ENCODE results near the gene POLA1. TPM values are rescaled to one million over a fixed set of nuclear protein-coding genes. Genes with fewer than 3 reads are reported as not detected.

The POLA1 gene
- total RNA-seq, 4 donors from 2014 or later, result 1.2 to 9.1 (median 5.4) TPM

- intact Hi-C loops (cut with DNase I; ENCODE audit: low total_unique reads) (no loop called here), in situ Hi-C loops (cut with MboI; ENCODE audit: low pct_ligation_motif_present in 1 of 4, low pct_unique_long_range_greater_than_20kb in 1 of 4, low sequenced_read_pairs in 3 of 4) (no loop called here)
- TF ChIP-seq CTCF (IDR thresholded peaks at IDR 0.05), result no peak
- no peak for TF ChIP-seq EP300 (IDR thresholded peaks at IDR 0.05; ENCODE audit: low read depth)
- no peak for TF ChIP-seq POLR2AphosphoS5 (IDR thresholded peaks at IDR 0.05)
- TF ChIP-seq POLR2A (IDR thresholded peaks at IDR 0.05), result no peak
- Histone ChIP-seq H3K4me1 (no peaks in the 10 kb centered on the region), H3K4me3 (no peak overlapping the region), H3K27me3 (no peaks in the 10 kb centered on the region), H3K27ac (no peak overlapping the region), H3K9me3 (no peaks in the 10 kb centered on the region), H3K36me3 (no peaks in the 10 kb centered on the region)
- WGBS, 2 donors (ENCODE audit: low coverage in 1 of 2), result 71 to 89% methylated on average over 3 of the region's 3 CpGs
- no peak for DNase-seq
Observed at GRCh38 chrX:24870143-24870542, 176.4 kb downstream of the POLA1 start.

- in situ Hi-C loops (cut with MboI; ENCODE audit: low pct_ligation_motif_present in 1 of 4, low pct_unique_long_range_greater_than_20kb in 1 of 4, low sequenced_read_pairs in 3 of 4), result no loop called here
- Histone ChIP-seq H3K9me3 (no peaks in the 10 kb centered on the region), H3K4me1 (no peaks in the 10 kb centered on the region), H3K27ac (no peak overlapping the region), H3K4me3 (no peak overlapping the region), H3K27me3 (no peaks in the 10 kb centered on the region), H3K36me3 (no peaks in the 10 kb centered on the region)
- 58% methylated on average over 7 of the region's 7 CpGs; no CpG with 5 or more reads in 1 of the 2 donors for WGBS, 2 donors (ENCODE audit: low coverage in 1 of 2)
- intact Hi-C loops (cut with DNase I; ENCODE audit: low total_unique reads), result no loop called here
- DNase-seq, result no peak
- TF ChIP-seq POLR2AphosphoS5 (IDR thresholded peaks at IDR 0.05) (no peak), CTCF (IDR thresholded peaks at IDR 0.05) (no peak), POLR2A (IDR thresholded peaks at IDR 0.05) (no peak), EP300 (IDR thresholded peaks at IDR 0.05; ENCODE audit: low read depth) (no peak)
Observed at GRCh38 chrX:24874604-24875247, 181.0 kb downstream of the POLA1 start.

- intact Hi-C loops (cut with DNase I; ENCODE audit: low total_unique reads) (no loop called here), in situ Hi-C loops (cut with MboI; ENCODE audit: low pct_ligation_motif_present in 1 of 4, low pct_unique_long_range_greater_than_20kb in 1 of 4, low sequenced_read_pairs in 3 of 4) (no loop called here)
- H3K4me1 ChIP-seq, result no peaks in the 10 kb centered on the region
- 64 to 92% methylated on average over 2 to 9 of the region's 9 CpGs for WGBS, 2 donors (ENCODE audit: low coverage in 1 of 2)
- H3K36me3 ChIP-seq, result no peaks in the 10 kb centered on the region
- H3K27ac ChIP-seq, result no peak overlapping the region
- TF ChIP-seq POLR2A (IDR thresholded peaks at IDR 0.05), result no peak
- no peak for TF ChIP-seq POLR2AphosphoS5 (IDR thresholded peaks at IDR 0.05)
- no peak for TF ChIP-seq EP300 (IDR thresholded peaks at IDR 0.05; ENCODE audit: low read depth)
- no peak for TF ChIP-seq CTCF (IDR thresholded peaks at IDR 0.05)
- no peaks in the 10 kb centered on the region for H3K9me3 ChIP-seq
- H3K27me3 ChIP-seq, result no peaks in the 10 kb centered on the region
- H3K4me3 ChIP-seq, result no peak overlapping the region
- DNase-seq, result no peak
Observed at GRCh38 chrX:24876530-24877287, 183.0 kb downstream of the POLA1 start.

GRCh38 chrX:24877288-24877664 is 183.6 kb downstream of the POLA1 start:
- Histone ChIP-seq H3K9me3 (no peaks in the 10 kb centered on the region), H3K4me1 (no peaks in the 10 kb centered on the region), H3K27ac (no peak overlapping the region), H3K27me3 (no peaks in the 10 kb centered on the region), H3K36me3 (no peaks in the 10 kb centered on the region), H3K4me3 (no peak overlapping the region)
- in situ Hi-C loops (cut with MboI; ENCODE audit: low pct_ligation_motif_present in 1 of 4, low pct_unique_long_range_greater_than_20kb in 1 of 4, low sequenced_read_pairs in 3 of 4), result no loop called here
- no peak for DNase-seq
- whole genome bisulfite sequencing, 2 donors (ENCODE audit: low coverage in 1 of 2), result 78 to 100% methylated on average over 1 to 3 of the region's 3 CpGs
- intact Hi-C loops (cut with DNase I; ENCODE audit: low total_unique reads), result no loop called here
- TF ChIP-seq POLR2AphosphoS5 (IDR thresholded peaks at IDR 0.05), result no peak
- no peak for TF ChIP-seq CTCF (IDR thresholded peaks at IDR 0.05)
- TF ChIP-seq EP300 (IDR thresholded peaks at IDR 0.05; ENCODE audit: low read depth), result no peak
- no peak for TF ChIP-seq POLR2A (IDR thresholded peaks at IDR 0.05)

Measured in transverse colon (tissue), 4 donors.